ENCODE results near the gene STUM. TPM values are rescaled to one million over a fixed set of nuclear protein-coding genes. Genes with fewer than 3 reads are reported as not detected.

Gene STUM
- total RNA-seq, 1 donor from 2014 or later, result 3.0 TPM

DNA sequence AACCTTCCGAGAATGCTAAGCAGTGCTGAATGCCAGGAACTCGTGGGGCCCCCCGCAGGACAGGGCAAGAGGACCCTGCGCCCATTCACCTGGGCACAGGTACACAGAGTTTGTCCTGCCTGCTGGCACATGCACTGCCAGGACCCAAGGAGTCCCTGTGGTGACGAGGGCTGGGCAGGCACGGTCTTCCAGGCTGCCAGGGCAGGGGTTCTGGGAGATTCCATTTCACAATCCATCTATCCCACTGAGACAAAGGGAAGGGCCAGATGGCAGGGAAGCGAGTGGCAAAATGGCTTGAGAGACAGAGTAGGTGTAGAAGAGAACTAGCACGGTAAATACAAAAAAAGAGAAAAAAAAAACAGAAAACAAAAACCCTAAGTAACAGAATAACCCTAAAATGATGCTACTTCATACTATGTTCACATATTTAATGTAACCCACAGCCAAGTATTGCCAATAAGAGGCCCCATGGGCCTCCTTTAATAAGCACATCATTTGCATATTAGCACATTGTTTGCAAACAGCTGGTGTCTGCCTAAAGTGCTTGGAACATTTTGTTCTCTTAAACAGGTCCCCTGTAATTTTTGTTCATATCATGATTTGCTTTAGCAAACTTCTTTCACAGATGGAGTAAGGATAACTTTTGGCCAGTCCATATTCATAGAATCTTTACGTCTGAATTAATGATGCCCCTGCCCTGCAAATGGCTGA is 83.8 kb downstream of the STUM start:
- Histone ChIP-seq H3K36me3 (peaks cover 0 to 14% of the 10 kb centered on the region in 2 donors), H3K27me3 (no peaks in the 10 kb centered on the region), H3K9me3 (no peaks in the 10 kb centered on the region), H3K4me1 (peaks cover 3 to 11% of the 10 kb centered on the region in 2 donors), H3K4me3 (no peak overlapping the region), H3K27ac (no peak overlapping the region)
- TF ChIP-seq, protein P1, sequence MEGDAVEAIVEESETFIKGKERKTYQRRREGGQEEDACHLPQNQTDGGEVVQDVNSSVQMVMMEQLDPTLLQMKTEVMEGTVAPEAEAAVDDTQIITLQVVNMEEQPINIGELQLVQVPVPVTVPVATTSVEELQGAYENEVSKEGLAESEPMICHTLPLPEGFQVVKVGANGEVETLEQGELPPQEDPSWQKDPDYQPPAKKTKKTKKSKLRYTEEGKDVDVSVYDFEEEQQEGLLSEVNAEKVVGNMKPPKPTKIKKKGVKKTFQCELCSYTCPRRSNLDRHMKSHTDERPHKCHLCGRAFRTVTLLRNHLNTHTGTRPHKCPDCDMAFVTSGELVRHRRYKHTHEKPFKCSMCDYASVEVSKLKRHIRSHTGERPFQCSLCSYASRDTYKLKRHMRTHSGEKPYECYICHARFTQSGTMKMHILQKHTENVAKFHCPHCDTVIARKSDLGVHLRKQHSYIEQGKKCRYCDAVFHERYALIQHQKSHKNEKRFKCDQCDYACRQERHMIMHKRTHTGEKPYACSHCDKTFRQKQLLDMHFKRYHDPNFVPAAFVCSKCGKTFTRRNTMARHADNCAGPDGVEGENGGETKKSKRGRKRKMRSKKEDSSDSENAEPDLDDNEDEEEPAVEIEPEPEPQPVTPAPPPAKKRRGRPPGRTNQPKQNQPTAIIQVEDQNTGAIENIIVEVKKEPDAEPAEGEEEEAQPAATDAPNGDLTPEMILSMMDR (IDR thresholded peaks at IDR 0.05), result no peak
- intact Hi-C loops (cut with DNase I), result loop anchor here (5.0 to 10.0 kb wide), 3 partner anchors 70 to 240 kb away; partner anchors contain the start of genes PSEN2 and STUM
- peak; percentile 7 to 53 for DNase-seq (ENCODE audit: low spot score in 2 of 2)

DNA sequence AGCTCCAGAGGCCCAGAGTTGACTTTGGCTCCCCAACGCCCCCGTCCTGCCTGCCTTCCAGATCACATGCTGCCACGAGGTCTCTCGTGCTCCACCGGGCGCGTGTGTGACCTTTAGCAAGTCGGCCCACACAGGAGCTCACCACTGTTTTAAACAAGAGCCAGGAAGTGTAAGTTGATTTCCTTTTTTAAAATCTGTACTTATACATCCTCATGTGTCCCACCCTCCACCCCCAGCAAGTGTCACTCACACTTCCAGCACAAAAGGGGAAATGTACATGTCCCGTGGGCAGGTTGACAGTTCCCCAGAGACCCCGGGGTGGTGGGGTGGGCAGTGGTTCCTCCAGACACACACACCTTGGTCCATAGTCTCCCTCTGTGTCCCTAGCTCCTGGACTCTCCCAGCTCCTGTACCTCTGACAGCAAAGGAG is 84.4 kb downstream of the STUM start:
- TF ChIP-seq, protein P1 (IDR thresholded peaks at IDR 0.05), result no peak
- H3K36me3 ChIP-seq, result peaks cover 0 to 15% of the 10 kb centered on the region in 2 donors
- intact Hi-C loops (cut with DNase I), result loop anchor here (5.0 to 10.0 kb wide), 3 partner anchors 69 to 239 kb away; partner anchors contain the start of genes PSEN2 and STUM
- H3K9me3 ChIP-seq, result no peaks in the 10 kb centered on the region
- peaks cover 3 to 13% of the 10 kb centered on the region in 2 donors for H3K4me1 ChIP-seq
- no peaks in the 10 kb centered on the region for H3K27me3 ChIP-seq
- no peak overlapping the region for H3K4me3 ChIP-seq
- peak overlapping the region; percentile 66 to 76 for H3K27ac ChIP-seq
- DNase-seq (ENCODE audit: low spot score in 2 of 2), result peak in 1 of 2 donors; percentile 62

GRCh38 chr1:226633541-226634165 is 85.1 kb downstream of the STUM start:
- DNase-seq (ENCODE audit: low spot score in 2 of 2), result peak in 1 of 2 donors; percentile 60
- Histone ChIP-seq H3K27me3 (no peaks in the 10 kb centered on the region), H3K27ac (peak overlapping the region; percentile 66 to 76), H3K9me3 (no peaks in the 10 kb centered on the region), H3K36me3 (peaks cover 0 to 22% of the 10 kb centered on the region in 2 donors), H3K4me3 (no peak overlapping the region), H3K4me1 (peaks cover 3 to 14% of the 10 kb centered on the region in 2 donors)
- TF ChIP-seq, protein P1 (IDR thresholded peaks at IDR 0.05), result no peak
- intact Hi-C loops (cut with DNase I), result loop anchor here (1.0 to 10.0 kb wide), 5 partner anchors 69 to 239 kb away; partner anchors contain the start of genes PSEN2 and STUM

- Histone ChIP-seq H3K36me3 (peaks cover 1 to 27% of the 10 kb centered on the region in 2 donors), H3K4me3 (no peak overlapping the region), H3K27ac (peak overlapping the region; percentile 66 to 76), H3K4me1 (peaks cover 3 to 14% of the 10 kb centered on the region in 2 donors), H3K27me3 (no peaks in the 10 kb centered on the region), H3K9me3 (no peaks in the 10 kb centered on the region)
- TF ChIP-seq, protein P1 (IDR thresholded peaks at IDR 0.05), result peak; percentile 82 to 98 (median 94)
- intact Hi-C loops (cut with DNase I), result loop anchor here (1.0 to 10.0 kb wide), 5 partner anchors 68 to 238 kb away; partner anchors contain the start of genes PSEN2 and STUM
- DNase-seq (ENCODE audit: low spot score in 2 of 2), result peak; percentile 4 to 89
Observed at GRCh38 chr1:226634166-226634588, 85.6 kb downstream of the STUM start.

DNA sequence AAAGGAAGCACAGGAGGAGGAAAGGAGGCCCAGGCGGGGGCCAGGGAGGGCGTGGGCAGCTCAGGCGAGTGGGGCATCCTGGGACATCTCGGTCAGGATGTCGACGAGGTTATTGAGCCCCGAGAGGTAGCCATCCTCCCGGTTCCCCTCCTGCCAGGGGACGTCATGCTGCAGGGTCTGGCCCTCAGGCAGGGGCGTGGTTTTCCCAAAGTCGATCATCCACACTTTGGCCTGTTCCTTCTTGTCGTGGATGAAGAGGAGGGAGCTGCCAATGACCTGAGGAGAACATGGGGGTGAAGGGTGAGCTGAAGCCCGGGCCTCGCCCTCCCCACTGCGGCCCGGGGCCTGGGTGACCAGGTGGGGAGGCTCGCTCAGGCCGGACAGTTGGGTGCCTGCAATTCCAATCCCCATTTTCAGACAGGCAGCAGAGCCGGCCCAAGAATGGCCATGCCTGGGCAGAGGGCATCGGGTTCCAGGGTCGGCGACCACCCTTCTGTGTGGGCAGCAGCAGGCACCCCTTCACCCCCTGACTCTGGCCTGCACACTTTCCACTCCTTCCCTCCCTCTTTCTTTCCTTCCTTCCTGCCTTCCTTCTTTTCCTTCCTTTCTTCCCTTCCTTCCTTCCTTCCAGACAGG is 86.2 kb downstream of the STUM start:
- intact Hi-C loops (cut with DNase I), result loop anchor here (1.0 to 10.0 kb wide), 6 partner anchors 43 to 238 kb away; partner anchors contain the start of genes PSEN2 and STUM
- Histone ChIP-seq H3K36me3 (peaks cover 6 to 30% of the 10 kb centered on the region in 2 donors), H3K4me3 (no peak overlapping the region), H3K27ac (peak overlapping the region; percentile 66 to 76), H3K27me3 (no peaks in the 10 kb centered on the region), H3K9me3 (no peaks in the 10 kb centered on the region), H3K4me1 (peaks cover 3 to 14% of the 10 kb centered on the region in 2 donors)
- peak; percentile 6 to 60 for DNase-seq (ENCODE audit: low spot score in 2 of 2)
- TF ChIP-seq, protein P1 (IDR thresholded peaks at IDR 0.05), result no peak
